Stomach (tissue), 4 donors: ENCODE measurements around the gene MSH5.

Experiments
- CTCF ChIP-seq, 7 experiments: fragments of 450-650 bp in 4 of 7; fragments of 200-600 bp in 3 of 7; sonication (generic) in 3 of 7; IDR thresholded peaks; one replicate each; pipeline ENCODE4 v1.5.1; 2016 to 2019; ENCODE audit warnings: antibody characterized with exemption in 7 of 7, control low read depth in 2 of 7, mild to moderate bottlenecking in 1 of 7
- POLR2A ChIP-seq, 4 donors: fragments of 450-650 bp; IDR thresholded peaks; one replicate each; pipeline ENCODE4 v1.6.1; 2016; ENCODE audit warnings: antibody characterized with exemption in 4 of 4, control low read depth in 2 of 4, mild to moderate bottlenecking in 1 of 4, moderate library complexity in 1 of 4
- POLR2AphosphoS5 ChIP-seq, 3 donors: sonication (generic); formaldehyde crosslinking; IDR thresholded peaks; one replicate each; pipeline ENCODE4 v1.6.1; 2016; ENCODE audit warnings: antibody characterized with exemption in 3 of 3

GRCh38 chr6:31713465-31713864, 26.3 kb upstream of the MSH5 start:
- TF ChIP-seq POLR2A (IDR thresholded peaks at IDR 0.05) (no peak), CTCF (IDR thresholded peaks at IDR 0.05) (no peak), POLR2AphosphoS5 (IDR thresholded peaks at IDR 0.05) (no peak)
